ENCODE results near the gene KCNQ5. TPM values are rescaled to one million over a fixed set of nuclear protein-coding genes. Genes with fewer than 3 reads are reported as not detected.

KCNQ5 gene
- total RNA-seq, 1 donor from 2014 or later = 2.1 TPM

DNA sequence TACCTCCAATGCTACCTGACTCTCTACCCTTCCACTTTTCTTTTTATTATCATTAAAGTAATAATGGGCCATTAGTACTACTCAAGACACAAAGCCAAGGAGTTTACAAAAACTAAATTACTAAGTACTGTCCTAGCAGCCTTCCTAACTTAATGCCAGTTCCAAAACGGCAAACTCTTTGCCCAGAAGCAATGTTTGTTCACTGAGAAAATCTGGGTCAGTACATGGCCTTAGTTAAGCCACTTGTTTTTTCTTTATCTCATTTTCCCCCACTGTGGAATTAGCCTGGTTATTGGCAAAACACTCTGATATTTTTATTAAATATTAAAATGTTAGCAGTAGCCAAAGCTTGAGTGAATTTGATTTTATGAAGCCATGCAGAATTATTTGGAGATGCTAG is 242.4 kb downstream of the KCNQ5 start:
- H3K36me3 ChIP-seq (ENCODE audit: control insufficient read depth, insufficient read depth, low read length) = no peaks in the 10 kb centered on the region
- DNase-seq (ENCODE audit: low read depth) = no peak
- H3K4me3 ChIP-seq (ENCODE audit: low read depth, low read length) = no peak overlapping the region
- TF ChIP-seq, protein P1, sequence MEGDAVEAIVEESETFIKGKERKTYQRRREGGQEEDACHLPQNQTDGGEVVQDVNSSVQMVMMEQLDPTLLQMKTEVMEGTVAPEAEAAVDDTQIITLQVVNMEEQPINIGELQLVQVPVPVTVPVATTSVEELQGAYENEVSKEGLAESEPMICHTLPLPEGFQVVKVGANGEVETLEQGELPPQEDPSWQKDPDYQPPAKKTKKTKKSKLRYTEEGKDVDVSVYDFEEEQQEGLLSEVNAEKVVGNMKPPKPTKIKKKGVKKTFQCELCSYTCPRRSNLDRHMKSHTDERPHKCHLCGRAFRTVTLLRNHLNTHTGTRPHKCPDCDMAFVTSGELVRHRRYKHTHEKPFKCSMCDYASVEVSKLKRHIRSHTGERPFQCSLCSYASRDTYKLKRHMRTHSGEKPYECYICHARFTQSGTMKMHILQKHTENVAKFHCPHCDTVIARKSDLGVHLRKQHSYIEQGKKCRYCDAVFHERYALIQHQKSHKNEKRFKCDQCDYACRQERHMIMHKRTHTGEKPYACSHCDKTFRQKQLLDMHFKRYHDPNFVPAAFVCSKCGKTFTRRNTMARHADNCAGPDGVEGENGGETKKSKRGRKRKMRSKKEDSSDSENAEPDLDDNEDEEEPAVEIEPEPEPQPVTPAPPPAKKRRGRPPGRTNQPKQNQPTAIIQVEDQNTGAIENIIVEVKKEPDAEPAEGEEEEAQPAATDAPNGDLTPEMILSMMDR (IDR thresholded peaks at IDR 0.05; ENCODE audit: insufficient read depth, low read length, severe bottlenecking) = no peak
- H3K27me3 ChIP-seq (ENCODE audit: control insufficient read depth, insufficient read depth, low read length) = no peaks in the 10 kb centered on the region
- no peak for FAIRE-seq

- Histone ChIP-seq H3K4me3 (ENCODE audit: low read depth, low read length) (no peak overlapping the region), H3K27me3 (ENCODE audit: control insufficient read depth, insufficient read depth, low read length) (no peaks in the 10 kb centered on the region), H3K36me3 (ENCODE audit: control insufficient read depth, insufficient read depth, low read length) (no peaks in the 10 kb centered on the region)
- peak; percentile 23 for DNase-seq (ENCODE audit: low read depth)
- no peak for FAIRE-seq
- TF ChIP-seq, protein P1 (IDR thresholded peaks at IDR 0.05; ENCODE audit: insufficient read depth, low read length, severe bottlenecking) = no peak
These were observed 242.9 kb downstream of the KCNQ5 start for GRCh38 chr6:72864799-72865198.

GRCh38 chr6:72865467-72865866 is 243.6 kb downstream of the KCNQ5 start:
- DNase-seq (ENCODE audit: low read depth) = peak; percentile 47
- H3K27me3 ChIP-seq (ENCODE audit: control insufficient read depth, insufficient read depth, low read length) = no peaks in the 10 kb centered on the region
- no peak for FAIRE-seq

GRCh38 chr6:72869621-72870020 is 247.8 kb downstream of the KCNQ5 start:
- FAIRE-seq (no peak), DNase-seq (ENCODE audit: low read depth) (no peak)
- TF ChIP-seq, protein P1 (IDR thresholded peaks at IDR 0.05; ENCODE audit: insufficient read depth, low read length, severe bottlenecking) = no peak
- no peaks in the 10 kb centered on the region for H3K27me3 ChIP-seq (ENCODE audit: control insufficient read depth, insufficient read depth, low read length)
- no peak overlapping the region for H3K4me3 ChIP-seq (ENCODE audit: low read depth, low read length)
- no peaks in the 10 kb centered on the region for H3K36me3 ChIP-seq (ENCODE audit: control insufficient read depth, insufficient read depth, low read length)

More at GRCh38 chr6:72865467-72865866, 243.6 kb downstream of the KCNQ5 start:
- H3K36me3 ChIP-seq (ENCODE audit: control insufficient read depth, insufficient read depth, low read length) = no peaks in the 10 kb centered on the region
- TF ChIP-seq, protein P1 (IDR thresholded peaks at IDR 0.05; ENCODE audit: insufficient read depth, low read length, severe bottlenecking) = no peak
- no peak overlapping the region for H3K4me3 ChIP-seq (ENCODE audit: low read depth, low read length)

- TF ChIP-seq, protein P1 (IDR thresholded peaks at IDR 0.05; ENCODE audit: insufficient read depth, low read length, severe bottlenecking) = no peak
- Histone ChIP-seq H3K27me3 (ENCODE audit: control insufficient read depth, insufficient read depth, low read length) (no peaks in the 10 kb centered on the region), H3K4me3 (ENCODE audit: low read depth, low read length) (no peak overlapping the region), H3K36me3 (ENCODE audit: control insufficient read depth, insufficient read depth, low read length) (no peaks in the 10 kb centered on the region)
- DNase-seq (ENCODE audit: low read depth) (no peak), FAIRE-seq (no peak)
These were observed 251.6 kb downstream of the KCNQ5 start for GRCh38 chr6:72873433-72873832.

- H3K36me3 ChIP-seq (ENCODE audit: control insufficient read depth, insufficient read depth, low read length) = no peaks in the 10 kb centered on the region
- no peaks in the 10 kb centered on the region for H3K27me3 ChIP-seq (ENCODE audit: control insufficient read depth, insufficient read depth, low read length)
- no peak overlapping the region for H3K4me3 ChIP-seq (ENCODE audit: low read depth, low read length)
- TF ChIP-seq, protein P1 (IDR thresholded peaks at IDR 0.05; ENCODE audit: insufficient read depth, low read length, severe bottlenecking) = no peak
- no peak for DNase-seq (ENCODE audit: low read depth)
- FAIRE-seq = no peak
These were observed 254.4 kb downstream of the KCNQ5 start for GRCh38 chr6:72876256-72876655.

Data from bronchial epithelial cell (primary cell).